ENCODE results near the gene LGALS16.
"Not testable (repeated sequence)": the region's sequence is repeated elsewhere in the genome, so short reads cannot be mapped to it uniquely, and the experiment has no call there.

LGALS16 gene

GRCh38 chr19:39661565-39661964 is 5.9 kb downstream of the LGALS16 start:
- Mint-ChIP-seq H3K27me3 (peaks cover 25% of the 10 kb centered on the region), H3K4me1 (no peaks in the 10 kb centered on the region), H3K36me3 (no peaks in the 10 kb centered on the region), H3K4me3 (no peak overlapping the region), H3K27ac (no peak overlapping the region), H3K9me3 (peaks cover 6% of the 10 kb centered on the region)
- ATAC-seq: no peak

- not testable (repeated sequence) for H3K27ac Mint-ChIP-seq, H3K36me3 Mint-ChIP-seq, H3K4me3 Mint-ChIP-seq, ATAC-seq, H3K4me1 Mint-ChIP-seq, H3K9me3 Mint-ChIP-seq
- peaks cover 36% of the 10 kb centered on the region for H3K27me3 Mint-ChIP-seq
These were observed 14.1 kb downstream of the LGALS16 start for GRCh38 chr19:39669860-39670259.

- Mint-ChIP-seq H3K27me3 (peaks cover 24% of the 10 kb centered on the region), H3K27ac (no peak overlapping the region), H3K36me3 (no peaks in the 10 kb centered on the region), H3K4me3 (no peak overlapping the region), H3K4me1 (peaks cover 6% of the 10 kb centered on the region), H3K9me3 (no peaks in the 10 kb centered on the region)
- no peak for ATAC-seq
These were observed 15.3 kb downstream of the LGALS16 start for GRCh38 chr19:39670998-39671397.

- no peaks in the 10 kb centered on the region for H3K9me3 Mint-ChIP-seq
- peaks cover 6% of the 10 kb centered on the region for H3K4me1 Mint-ChIP-seq
- peaks cover 16% of the 10 kb centered on the region for H3K27me3 Mint-ChIP-seq
- H3K4me3 Mint-ChIP-seq: no peak overlapping the region
- H3K27ac Mint-ChIP-seq: no peak overlapping the region
- H3K36me3 Mint-ChIP-seq: no peaks in the 10 kb centered on the region
- ATAC-seq: peak; percentile 83
These were observed 16.1 kb downstream of the LGALS16 start for GRCh38 chr19:39671739-39672363.

GRCh38 chr19:39672473-39672872 is 16.8 kb downstream of the LGALS16 start:
- no peak overlapping the region for H3K4me3 Mint-ChIP-seq
- H3K27me3 Mint-ChIP-seq: peaks cover 10% of the 10 kb centered on the region
- H3K9me3 Mint-ChIP-seq: no peaks in the 10 kb centered on the region
- H3K27ac Mint-ChIP-seq: no peak overlapping the region
- no peaks in the 10 kb centered on the region for H3K36me3 Mint-ChIP-seq
- no peak for ATAC-seq
- H3K4me1 Mint-ChIP-seq: peaks cover 6% of the 10 kb centered on the region

- H3K4me3 Mint-ChIP-seq, H3K4me1 Mint-ChIP-seq, H3K27ac Mint-ChIP-seq, H3K9me3 Mint-ChIP-seq, H3K27me3 Mint-ChIP-seq, ATAC-seq, H3K36me3 Mint-ChIP-seq: not testable (repeated sequence)
These were observed 18.1 kb downstream of the LGALS16 start for GRCh38 chr19:39673862-39674261.

GRCh38 chr19:39676004-39676403 is 20.3 kb downstream of the LGALS16 start:
- no peak for ATAC-seq
- H3K4me3 Mint-ChIP-seq: no peak overlapping the region
- peaks cover 16% of the 10 kb centered on the region for H3K4me1 Mint-ChIP-seq
- no peaks in the 10 kb centered on the region for H3K9me3 Mint-ChIP-seq
- peaks cover 11% of the 10 kb centered on the region for H3K27me3 Mint-ChIP-seq
- H3K36me3 Mint-ChIP-seq: no peaks in the 10 kb centered on the region
- no peak overlapping the region for H3K27ac Mint-ChIP-seq

- no peak overlapping the region for H3K4me3 Mint-ChIP-seq
These were observed 22.5 kb downstream of the LGALS16 start for GRCh38 chr19:39677961-39678889.

GRCh38 chr19:39679056-39679790 is 23.5 kb downstream of the LGALS16 start:
- ATAC-seq: peak; percentile 45
- peak overlapping the region; percentile 6 for H3K4me3 Mint-ChIP-seq
- no peak overlapping the region for H3K27ac Mint-ChIP-seq
- no peaks in the 10 kb centered on the region for H3K9me3 Mint-ChIP-seq
- H3K36me3 Mint-ChIP-seq: no peaks in the 10 kb centered on the region
- H3K27me3 Mint-ChIP-seq: peaks cover 15% of the 10 kb centered on the region
- peaks cover 10% of the 10 kb centered on the region for H3K4me1 Mint-ChIP-seq

More at GRCh38 chr19:39677961-39678889, 22.5 kb downstream of the LGALS16 start:
- no peak for ATAC-seq
- Mint-ChIP-seq H3K9me3 (no peaks in the 10 kb centered on the region), H3K36me3 (no peaks in the 10 kb centered on the region), H3K27me3 (peaks cover 15% of the 10 kb centered on the region), H3K27ac (no peak overlapping the region), H3K4me1 (peaks cover 10% of the 10 kb centered on the region)

GRCh38 chr19:39679791-39680168 is 24.1 kb downstream of the LGALS16 start:
- no peak for ATAC-seq

GRCh38 chr19:39680593-39680992 is 24.9 kb downstream of the LGALS16 start:
- Mint-ChIP-seq H3K27me3 (peaks cover 17% of the 10 kb centered on the region), H3K27ac (no peak overlapping the region), H3K36me3 (no peaks in the 10 kb centered on the region), H3K4me3 (no peak overlapping the region), H3K9me3 (no peaks in the 10 kb centered on the region), H3K4me1 (peaks cover 10% of the 10 kb centered on the region)
- ATAC-seq: no peak

More at GRCh38 chr19:39679791-39680168, 24.1 kb downstream of the LGALS16 start:
- H3K9me3 Mint-ChIP-seq: no peaks in the 10 kb centered on the region
- H3K4me1 Mint-ChIP-seq: peaks cover 10% of the 10 kb centered on the region
- H3K27me3 Mint-ChIP-seq: peaks cover 15% of the 10 kb centered on the region
- H3K36me3 Mint-ChIP-seq: no peaks in the 10 kb centered on the region
- no peak overlapping the region for H3K4me3 Mint-ChIP-seq
- no peak overlapping the region for H3K27ac Mint-ChIP-seq

GRCh38 chr19:39681416-39681815 is 25.7 kb downstream of the LGALS16 start:
- H3K4me3 Mint-ChIP-seq: no peak overlapping the region
- peaks cover 10% of the 10 kb centered on the region for H3K4me1 Mint-ChIP-seq
- H3K27ac Mint-ChIP-seq: no peak overlapping the region
- ATAC-seq: no peak
- H3K36me3 Mint-ChIP-seq: no peaks in the 10 kb centered on the region
- peaks cover 26% of the 10 kb centered on the region for H3K27me3 Mint-ChIP-seq
- H3K9me3 Mint-ChIP-seq: no peaks in the 10 kb centered on the region

- ATAC-seq: no peak
- Mint-ChIP-seq H3K4me1 (peaks cover 11% of the 10 kb centered on the region), H3K36me3 (no peaks in the 10 kb centered on the region), H3K9me3 (no peaks in the 10 kb centered on the region), H3K27me3 (peaks cover 39% of the 10 kb centered on the region), H3K4me3 (no peak overlapping the region), H3K27ac (no peak overlapping the region)
These were observed 28.6 kb downstream of the LGALS16 start for GRCh38 chr19:39684267-39684666.

GRCh38 chr19:39686739-39687138 is 31.0 kb downstream of the LGALS16 start:
- ATAC-seq: no peak
- H3K36me3 Mint-ChIP-seq: no peaks in the 10 kb centered on the region
- H3K27me3 Mint-ChIP-seq: peaks cover 48% of the 10 kb centered on the region
- H3K9me3 Mint-ChIP-seq: no peaks in the 10 kb centered on the region
- no peak overlapping the region for H3K4me3 Mint-ChIP-seq
- H3K27ac Mint-ChIP-seq: no peak overlapping the region
- peaks cover 6% of the 10 kb centered on the region for H3K4me1 Mint-ChIP-seq

GRCh38 chr19:39688637-39689036 is 32.9 kb downstream of the LGALS16 start:
- not testable (repeated sequence) for H3K4me3 Mint-ChIP-seq, H3K36me3 Mint-ChIP-seq, ATAC-seq, H3K4me1 Mint-ChIP-seq, H3K9me3 Mint-ChIP-seq, H3K27ac Mint-ChIP-seq
- peaks cover 59% of the 10 kb centered on the region for H3K27me3 Mint-ChIP-seq

Data from stimulated activated memory B cell treated with anti-CD40 and anti-IgM and Interleukin-4, amounts not matched to agents 10 μg/mL and 1 μg/mL and 100 μg/mL, for 72 hours (primary cell).